Sigmoid colon (tissue), 7 donors: Measurements from ENCODE around the gene COG7. TPM values are rescaled to one million over a fixed set of nuclear protein-coding genes. Genes with fewer than 3 reads are reported as not detected.
"Not testable (repeated sequence)": the region's sequence is repeated elsewhere in the genome, so short reads cannot be mapped to it uniquely, and the experiment has no call there.

Source experiments
- DNase-seq: peaks from one replicate; pipeline ENCODE4 v3.0.0-alpha.2; 2019
- H3K27ac ChIP-seq, 4 donors: fragments of 200-600 bp; sonication (generic); one replicate each; pipeline ENCODE4 v1.5.1; 2016 to 2019; ENCODE audit warnings: mild to moderate bottlenecking in 1 of 4
- H3K27me3 ChIP-seq, 3 donors: fragments of 200-600 bp; sonication (generic); one replicate each; pipeline ENCODE4 v1.5.1; 2019; ENCODE audit warnings: mild to moderate bottlenecking in 1 of 3
- H3K36me3 ChIP-seq, 4 donors: fragments of 200-600 bp; sonication (generic); one replicate each; pipeline ENCODE4 v1.5.1; 2016 to 2019
- H3K4me1 ChIP-seq, 4 donors: fragments of 200-600 bp; sonication (generic); one replicate each; pipeline ENCODE4 v1.5.1; 2017 to 2019
- H3K4me3 ChIP-seq, 4 donors: fragments of 200-600 bp; sonication (generic); one replicate each; pipeline ENCODE4 v1.5.1; 2017 to 2019; ENCODE audit warnings: mild to moderate bottlenecking in 2 of 4, moderate library complexity in 1 of 4
- H3K9me3 ChIP-seq, 4 donors: fragments of 200-600 bp in 3 of 4; sonication (generic) in 3 of 4; one replicate each; pipeline versions ENCODE4 v1.5.1 to v1.6.1; 2013 to 2019
- CTCF ChIP-seq, 4 experiments: fragments of 450-650 bp in 3 of 4; fragments of 200-600 bp in 1 of 4; IDR thresholded peaks; one replicate each; pipeline ENCODE4 v1.5.1; 2016 to 2019; ENCODE audit warnings: antibody characterized with exemption in 4 of 4, mild to moderate bottlenecking in 3 of 4, moderate library complexity in 2 of 4
- EP300 ChIP-seq, 4 donors: sonication (generic); formaldehyde crosslinking; IDR thresholded peaks; one replicate each; pipeline ENCODE4 v1.6.1; 2017; ENCODE audit warnings: antibody characterized with exemption in 4 of 4
- POLR2A ChIP-seq, 2 donors: fragments of 450-650 bp; IDR thresholded peaks; one replicate each; pipeline ENCODE4 v1.6.1; 2016; ENCODE audit warnings: antibody characterized with exemption in 2 of 2, mild to moderate bottlenecking in 2 of 2, moderate library complexity in 2 of 2
- POLR2AphosphoS5 ChIP-seq, 4 donors: sonication (generic); formaldehyde crosslinking; IDR thresholded peaks; one replicate each; pipeline ENCODE4 v1.6.1; 2017; ENCODE audit warnings: antibody characterized with exemption in 4 of 4
- WGBS, 2 donors: extraction: QIAGEN DNeasy Blood & Tissue Kit; methylation state at CpG; one replicate each; pipeline ENCODE4 v1.1.7; 2013; 5-methylcytosine and 5-hydroxymethylcytosine counted together
- intact Hi-C: fragments of 100-400 bp; cut with DNase I; formaldehyde crosslinking; loops from one replicate; pipeline ENCODE4 v1.15.1; 2023
- polyA plus RNA-seq, 3 donors: library from polyadenylated mRNA; stranded (reverse); fragments of 200-250 nt; gene quantifications; one replicate each; pipeline ENCODE4 v1.2.3, GENCODE V29; 2013
- total RNA-seq, 4 donors: library from RNA; depleted of rRNA; stranded (reverse); fragments of >200 nt; gene quantifications; one replicate each; pipeline ENCODE4 v1.1.0, GENCODE V29; 2016
- donor health status: healthy with polysubstance abuse.
- donor health status: Bipolar disorder and iron deficiency.
- donor health status: healthy.

COG7 gene
- total and polyA plus RNA-seq, 7 donors = 12.0 to 26.0 (median 17.4) TPM

- Histone ChIP-seq H3K9me3 (no peaks in the 10 kb centered on the region), H3K36me3 (peaks cover 0 to 15% (median 5%) of the 10 kb centered on the region in 4 donors), H3K27me3 (no peaks in the 10 kb centered on the region), H3K4me1 (no peaks in the 10 kb centered on the region), H3K4me3 (no peak overlapping the region), H3K27ac (no peak overlapping the region)
- TF ChIP-seq POLR2A (IDR thresholded peaks at IDR 0.05) = no peak
- TF ChIP-seq EP300 (IDR thresholded peaks at IDR 0.05) = no peak
- no peak for TF ChIP-seq CTCF (IDR thresholded peaks at IDR 0.05)
- no peak for TF ChIP-seq POLR2AphosphoS5 (IDR thresholded peaks at IDR 0.05)
- DNase-seq = no peak
- WGBS, 2 donors = 90 to 93% methylated on average over 3 of the region's 3 CpGs
- intact Hi-C loops = no loop called here
Measured at GRCh38 chr16:23383881-23384280, 69.1 kb downstream of the COG7 start.

- H3K27ac ChIP-seq = no peak overlapping the region
- no peaks in the 10 kb centered on the region for H3K4me1 ChIP-seq
- intact Hi-C loops = no loop called here
- H3K27me3 ChIP-seq = no peaks in the 10 kb centered on the region
- 80 to 88% methylated on average over 6 of the region's 6 CpGs for WGBS, 2 donors
- no peaks in the 10 kb centered on the region for H3K9me3 ChIP-seq
- no peaks in the 10 kb centered on the region for H3K36me3 ChIP-seq
- no peak for DNase-seq
- no peak overlapping the region for H3K4me3 ChIP-seq
- TF ChIP-seq CTCF (IDR thresholded peaks at IDR 0.05) (no peak), EP300 (IDR thresholded peaks at IDR 0.05) (no peak), POLR2A (IDR thresholded peaks at IDR 0.05) (no peak), POLR2AphosphoS5 (IDR thresholded peaks at IDR 0.05) (no peak)
Measured at GRCh38 chr16:23382279-23382678, 70.7 kb downstream of the COG7 start.

GRCh38 chr16:23381702-23382101 lies 71.3 kb downstream of the COG7 start:
- WGBS, 2 donors = 83 to 91% methylated on average over 9 of the region's 9 CpGs
- H3K9me3 ChIP-seq, DNase-seq, H3K27me3 ChIP-seq, H3K36me3 ChIP-seq, H3K4me3 ChIP-seq, H3K4me1 ChIP-seq, intact Hi-C loops, H3K27ac ChIP-seq: not testable (repeated sequence)

GRCh38 chr16:23380501-23380951 lies 72.5 kb downstream of the COG7 start:
- Histone ChIP-seq H3K36me3 (no peaks in the 10 kb centered on the region), H3K27me3 (no peaks in the 10 kb centered on the region), H3K4me3 (no peak overlapping the region), H3K27ac (no peak overlapping the region), H3K9me3 (no peaks in the 10 kb centered on the region), H3K4me1 (no peaks in the 10 kb centered on the region)
- no peak for DNase-seq
- intact Hi-C loops = no loop called here
- 96% methylated on average over 20 of the region's 20 CpGs for WGBS, 2 donors
- TF ChIP-seq POLR2A (IDR thresholded peaks at IDR 0.05) (no peak), POLR2AphosphoS5 (IDR thresholded peaks at IDR 0.05) (no peak), EP300 (IDR thresholded peaks at IDR 0.05) (no peak), CTCF (IDR thresholded peaks at IDR 0.05) (no peak)

GRCh38 chr16:23379707-23380106 lies 73.3 kb downstream of the COG7 start:
- H3K27ac ChIP-seq = no peak overlapping the region
- no peak for TF ChIP-seq CTCF (IDR thresholded peaks at IDR 0.05)
- TF ChIP-seq POLR2A (IDR thresholded peaks at IDR 0.05) = no peak
- TF ChIP-seq EP300 (IDR thresholded peaks at IDR 0.05) = no peak
- TF ChIP-seq POLR2AphosphoS5 (IDR thresholded peaks at IDR 0.05) = no peak
- 92% methylated on average over 10 of the region's 10 CpGs for WGBS, 2 donors
- no peaks in the 10 kb centered on the region for H3K27me3 ChIP-seq
- H3K9me3 ChIP-seq = no peaks in the 10 kb centered on the region
- DNase-seq = no peak
- no peaks in the 10 kb centered on the region for H3K4me1 ChIP-seq
- intact Hi-C loops = no loop called here
- no peak overlapping the region for H3K4me3 ChIP-seq
- no peaks in the 10 kb centered on the region for H3K36me3 ChIP-seq
